WTC11 (cell line): ENCODE results near the gene UBB.
"Not testable (repeated sequence)": the region's sequence is repeated elsewhere in the genome, so short reads cannot be mapped to it uniquely, and the experiment has no call there.

ENCODE experiments used
- CREM ChIP-seq: sonication (generic); formaldehyde crosslinking; IDR thresholded peaks from 2 replicates; pipeline ENCODE4 v1.8.1; 2022; ENCODE audit warnings: mild to moderate bottlenecking, missing genetic modification reagents, moderate library complexity
- FOXK1 ChIP-seq: sonication (generic); formaldehyde crosslinking; IDR thresholded peaks from 2 replicates; pipeline ENCODE4 v1.8.0; 2022; ENCODE audit warnings: mild to moderate bottlenecking, moderate library complexity, missing genetic modification reagents
- SP1 ChIP-seq: sonication (generic); formaldehyde crosslinking; conservative IDR thresholded peaks from 2 replicates; pipeline ENCODE4 v1.8.1; 2022; ENCODE audit warnings: missing genetic modification reagents
- TEAD1 ChIP-seq: sonication (generic); formaldehyde crosslinking; IDR thresholded peaks from 2 replicates; pipeline ENCODE4 v1.8.0; 2022; ENCODE audit warnings: mild to moderate bottlenecking, missing genetic modification reagents
- ZNF317 ChIP-seq: sonication (generic); formaldehyde crosslinking; IDR thresholded peaks from 2 replicates; pipeline ENCODE4 v1.8.1; 2023; ENCODE audit warnings: low read depth, mild to moderate bottlenecking, moderate library complexity, missing genetic modification reagents, borderline replicate concordance
- ZNF416 ChIP-seq: fragments of 250-450 bp; sonication (Bioruptor Pico); IDR thresholded peaks from 2 replicates; pipeline ENCODE4 v1.9.0; 2021; ENCODE audit warnings: mild to moderate bottlenecking, inconsistent platforms
- TF ChIP-seq, protein P1 (sequence below): fragments of 200-600 bp; IDR thresholded peaks from 2 replicates; pipeline ENCODE4 v1.8.0; 2022; ENCODE audit warnings: antibody characterized with exemption
- TF ChIP-seq, protein P2 (sequence below): sonication (generic); formaldehyde crosslinking; IDR thresholded peaks from 2 replicates; pipeline ENCODE4 v1.8.0; 2022; ENCODE audit warnings: mild to moderate bottlenecking, missing genetic modification reagents
- TF ChIP-seq, protein P3 (sequence below): sonication (generic); formaldehyde crosslinking; IDR thresholded peaks from 2 replicates; pipeline ENCODE4 v1.8.1; 2023; ENCODE audit warnings: mild to moderate bottlenecking, missing genetic modification reagents
- TF ChIP-seq, protein P4 (sequence below): sonication (generic); formaldehyde crosslinking; IDR thresholded peaks from 2 replicates; pipeline ENCODE4 v1.8.0; 2022; ENCODE audit warnings: mild to moderate bottlenecking, missing genetic modification reagents
- TF ChIP-seq, protein P5 (sequence below): sonication (generic); formaldehyde crosslinking; IDR thresholded peaks from 2 replicates; pipeline ENCODE4 v1.8.1; 2023; ENCODE audit warnings: mild to moderate bottlenecking, moderate library complexity, missing genetic modification reagents
- TF ChIP-seq, protein P6 (sequence below): sonication (generic); formaldehyde crosslinking; IDR thresholded peaks from 2 replicates; pipeline ENCODE4 v1.8.1; 2023; ENCODE audit warnings: mild to moderate bottlenecking, missing genetic modification reagents, moderate library complexity
- TF ChIP-seq, protein P7 (sequence below): fragments of 250-450 bp; sonication (Bioruptor Pico); IDR thresholded peaks from 2 replicates; pipeline ENCODE4 v1.9.0; 2021; ENCODE audit warnings: mild to moderate bottlenecking, borderline replicate concordance
- TF ChIP-seq, protein P8 (sequence below): fragments of 250-450 bp; sonication (Bioruptor Pico); IDR thresholded peaks from 2 replicates; pipeline ENCODE4 v1.8.0; 2021; ENCODE audit warnings: mild to moderate bottlenecking

DNA sequence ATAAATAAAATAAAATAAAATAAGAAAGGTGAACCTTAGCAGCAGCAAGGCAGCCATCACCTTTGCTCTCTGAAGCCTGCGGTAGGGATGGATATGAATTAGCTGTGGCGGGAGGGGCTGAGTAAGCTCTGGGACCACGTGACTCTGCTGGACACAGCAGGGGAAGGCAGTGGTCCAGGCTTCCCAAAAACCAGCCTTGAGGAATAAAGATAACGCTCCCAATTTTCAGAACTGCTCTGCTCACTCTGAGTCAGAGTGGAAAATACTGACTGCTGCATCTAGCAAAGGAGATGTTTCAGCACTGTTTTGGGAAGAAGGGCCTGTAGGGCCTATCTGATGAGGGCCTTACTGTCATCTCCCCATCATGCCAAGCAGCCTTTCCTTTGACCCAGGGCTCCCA lies 15.0 kb downstream of the UBB start:
- TF ChIP-seq TEAD1 (CRISPR knock-in tag); ZNF317 (CRISPR knock-in tag); FOXK1 (CRISPR knock-in tag); CREM (CRISPR knock-in tag); SP1; ZNF416 (CRISPR knock-in tag): not testable (repeated sequence)
- TF ChIP-seq, protein P1, sequence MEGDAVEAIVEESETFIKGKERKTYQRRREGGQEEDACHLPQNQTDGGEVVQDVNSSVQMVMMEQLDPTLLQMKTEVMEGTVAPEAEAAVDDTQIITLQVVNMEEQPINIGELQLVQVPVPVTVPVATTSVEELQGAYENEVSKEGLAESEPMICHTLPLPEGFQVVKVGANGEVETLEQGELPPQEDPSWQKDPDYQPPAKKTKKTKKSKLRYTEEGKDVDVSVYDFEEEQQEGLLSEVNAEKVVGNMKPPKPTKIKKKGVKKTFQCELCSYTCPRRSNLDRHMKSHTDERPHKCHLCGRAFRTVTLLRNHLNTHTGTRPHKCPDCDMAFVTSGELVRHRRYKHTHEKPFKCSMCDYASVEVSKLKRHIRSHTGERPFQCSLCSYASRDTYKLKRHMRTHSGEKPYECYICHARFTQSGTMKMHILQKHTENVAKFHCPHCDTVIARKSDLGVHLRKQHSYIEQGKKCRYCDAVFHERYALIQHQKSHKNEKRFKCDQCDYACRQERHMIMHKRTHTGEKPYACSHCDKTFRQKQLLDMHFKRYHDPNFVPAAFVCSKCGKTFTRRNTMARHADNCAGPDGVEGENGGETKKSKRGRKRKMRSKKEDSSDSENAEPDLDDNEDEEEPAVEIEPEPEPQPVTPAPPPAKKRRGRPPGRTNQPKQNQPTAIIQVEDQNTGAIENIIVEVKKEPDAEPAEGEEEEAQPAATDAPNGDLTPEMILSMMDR = not testable (repeated sequence)
- TF ChIP-seq, protein P2, sequence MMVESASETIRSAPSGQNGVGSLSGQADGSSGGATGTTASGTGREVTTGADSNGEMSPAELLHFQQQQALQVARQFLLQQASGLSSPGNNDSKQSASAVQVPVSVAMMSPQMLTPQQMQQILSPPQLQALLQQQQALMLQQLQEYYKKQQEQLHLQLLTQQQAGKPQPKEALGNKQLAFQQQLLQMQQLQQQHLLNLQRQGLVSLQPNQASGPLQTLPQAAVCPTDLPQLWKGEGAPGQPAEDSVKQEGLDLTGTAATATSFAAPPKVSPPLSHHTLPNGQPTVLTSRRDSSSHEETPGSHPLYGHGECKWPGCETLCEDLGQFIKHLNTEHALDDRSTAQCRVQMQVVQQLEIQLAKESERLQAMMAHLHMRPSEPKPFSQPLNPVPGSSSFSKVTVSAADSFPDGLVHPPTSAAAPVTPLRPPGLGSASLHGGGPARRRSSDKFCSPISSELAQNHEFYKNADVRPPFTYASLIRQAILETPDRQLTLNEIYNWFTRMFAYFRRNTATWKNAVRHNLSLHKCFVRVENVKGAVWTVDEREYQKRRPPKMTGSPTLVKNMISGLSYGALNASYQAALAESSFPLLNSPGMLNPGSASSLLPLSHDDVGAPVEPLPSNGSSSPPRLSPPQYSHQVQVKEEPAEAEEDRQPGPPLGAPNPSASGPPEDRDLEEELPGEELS (CRISPR knock-in tag) = not testable (repeated sequence)
- TF ChIP-seq, protein P3, sequence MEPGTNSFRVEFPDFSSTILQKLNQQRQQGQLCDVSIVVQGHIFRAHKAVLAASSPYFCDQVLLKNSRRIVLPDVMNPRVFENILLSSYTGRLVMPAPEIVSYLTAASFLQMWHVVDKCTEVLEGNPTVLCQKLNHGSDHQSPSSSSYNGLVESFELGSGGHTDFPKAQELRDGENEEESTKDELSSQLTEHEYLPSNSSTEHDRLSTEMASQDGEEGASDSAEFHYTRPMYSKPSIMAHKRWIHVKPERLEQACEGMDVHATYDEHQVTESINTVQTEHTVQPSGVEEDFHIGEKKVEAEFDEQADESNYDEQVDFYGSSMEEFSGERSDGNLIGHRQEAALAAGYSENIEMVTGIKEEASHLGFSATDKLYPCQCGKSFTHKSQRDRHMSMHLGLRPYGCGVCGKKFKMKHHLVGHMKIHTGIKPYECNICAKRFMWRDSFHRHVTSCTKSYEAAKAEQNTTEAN = not testable (repeated sequence)
- TF ChIP-seq, protein P4, sequence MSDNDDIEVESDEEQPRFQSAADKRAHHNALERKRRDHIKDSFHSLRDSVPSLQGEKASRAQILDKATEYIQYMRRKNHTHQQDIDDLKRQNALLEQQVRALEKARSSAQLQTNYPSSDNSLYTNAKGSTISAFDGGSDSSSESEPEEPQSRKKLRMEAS (CRISPR knock-in tag) = not testable (repeated sequence)
- TF ChIP-seq, protein P5, sequence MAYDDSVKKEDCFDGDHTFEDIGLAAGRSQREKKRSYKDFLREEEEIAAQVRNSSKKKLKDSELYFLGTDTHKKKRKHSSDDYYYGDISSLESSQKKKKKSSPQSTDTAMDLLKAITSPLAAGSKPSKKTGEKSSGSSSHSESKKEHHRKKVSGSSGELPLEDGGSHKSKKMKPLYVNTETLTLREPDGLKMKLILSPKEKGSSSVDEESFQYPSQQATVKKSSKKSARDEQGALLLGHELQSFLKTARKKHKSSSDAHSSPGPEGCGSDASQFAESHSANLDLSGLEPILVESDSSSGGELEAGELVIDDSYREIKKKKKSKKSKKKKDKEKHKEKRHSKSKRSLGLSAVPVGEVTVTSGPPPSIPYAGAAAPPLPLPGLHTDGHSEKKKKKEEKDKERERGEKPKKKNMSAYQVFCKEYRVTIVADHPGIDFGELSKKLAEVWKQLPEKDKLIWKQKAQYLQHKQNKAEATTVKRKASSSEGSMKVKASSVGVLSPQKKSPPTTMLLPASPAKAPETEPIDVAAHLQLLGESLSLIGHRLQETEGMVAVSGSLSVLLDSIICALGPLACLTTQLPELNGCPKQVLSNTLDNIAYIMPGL = not testable (repeated sequence)
- TF ChIP-seq, protein P6, sequence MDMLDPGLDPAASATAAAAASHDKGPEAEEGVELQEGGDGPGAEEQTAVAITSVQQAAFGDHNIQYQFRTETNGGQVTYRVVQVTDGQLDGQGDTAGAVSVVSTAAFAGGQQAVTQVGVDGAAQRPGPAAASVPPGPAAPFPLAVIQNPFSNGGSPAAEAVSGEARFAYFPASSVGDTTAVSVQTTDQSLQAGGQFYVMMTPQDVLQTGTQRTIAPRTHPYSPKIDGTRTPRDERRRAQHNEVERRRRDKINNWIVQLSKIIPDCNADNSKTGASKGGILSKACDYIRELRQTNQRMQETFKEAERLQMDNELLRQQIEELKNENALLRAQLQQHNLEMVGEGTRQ (CRISPR knock-in tag) = peak; percentile 74
- TF ChIP-seq, protein P7, sequence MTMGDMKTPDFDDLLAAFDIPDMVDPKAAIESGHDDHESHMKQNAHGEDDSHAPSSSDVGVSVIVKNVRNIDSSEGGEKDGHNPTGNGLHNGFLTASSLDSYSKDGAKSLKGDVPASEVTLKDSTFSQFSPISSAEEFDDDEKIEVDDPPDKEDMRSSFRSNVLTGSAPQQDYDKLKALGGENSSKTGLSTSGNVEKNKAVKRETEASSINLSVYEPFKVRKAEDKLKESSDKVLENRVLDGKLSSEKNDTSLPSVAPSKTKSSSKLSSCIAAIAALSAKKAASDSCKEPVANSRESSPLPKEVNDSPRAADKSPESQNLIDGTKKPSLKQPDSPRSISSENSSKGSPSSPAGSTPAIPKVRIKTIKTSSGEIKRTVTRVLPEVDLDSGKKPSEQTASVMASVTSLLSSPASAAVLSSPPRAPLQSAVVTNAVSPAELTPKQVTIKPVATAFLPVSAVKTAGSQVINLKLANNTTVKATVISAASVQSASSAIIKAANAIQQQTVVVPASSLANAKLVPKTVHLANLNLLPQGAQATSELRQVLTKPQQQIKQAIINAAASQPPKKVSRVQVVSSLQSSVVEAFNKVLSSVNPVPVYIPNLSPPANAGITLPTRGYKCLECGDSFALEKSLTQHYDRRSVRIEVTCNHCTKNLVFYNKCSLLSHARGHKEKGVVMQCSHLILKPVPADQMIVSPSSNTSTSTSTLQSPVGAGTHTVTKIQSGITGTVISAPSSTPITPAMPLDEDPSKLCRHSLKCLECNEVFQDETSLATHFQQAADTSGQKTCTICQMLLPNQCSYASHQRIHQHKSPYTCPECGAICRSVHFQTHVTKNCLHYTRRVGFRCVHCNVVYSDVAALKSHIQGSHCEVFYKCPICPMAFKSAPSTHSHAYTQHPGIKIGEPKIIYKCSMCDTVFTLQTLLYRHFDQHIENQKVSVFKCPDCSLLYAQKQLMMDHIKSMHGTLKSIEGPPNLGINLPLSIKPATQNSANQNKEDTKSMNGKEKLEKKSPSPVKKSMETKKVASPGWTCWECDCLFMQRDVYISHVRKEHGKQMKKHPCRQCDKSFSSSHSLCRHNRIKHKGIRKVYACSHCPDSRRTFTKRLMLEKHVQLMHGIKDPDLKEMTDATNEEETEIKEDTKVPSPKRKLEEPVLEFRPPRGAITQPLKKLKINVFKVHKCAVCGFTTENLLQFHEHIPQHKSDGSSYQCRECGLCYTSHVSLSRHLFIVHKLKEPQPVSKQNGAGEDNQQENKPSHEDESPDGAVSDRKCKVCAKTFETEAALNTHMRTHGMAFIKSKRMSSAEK = not testable (repeated sequence)
- TF ChIP-seq, protein P8, sequence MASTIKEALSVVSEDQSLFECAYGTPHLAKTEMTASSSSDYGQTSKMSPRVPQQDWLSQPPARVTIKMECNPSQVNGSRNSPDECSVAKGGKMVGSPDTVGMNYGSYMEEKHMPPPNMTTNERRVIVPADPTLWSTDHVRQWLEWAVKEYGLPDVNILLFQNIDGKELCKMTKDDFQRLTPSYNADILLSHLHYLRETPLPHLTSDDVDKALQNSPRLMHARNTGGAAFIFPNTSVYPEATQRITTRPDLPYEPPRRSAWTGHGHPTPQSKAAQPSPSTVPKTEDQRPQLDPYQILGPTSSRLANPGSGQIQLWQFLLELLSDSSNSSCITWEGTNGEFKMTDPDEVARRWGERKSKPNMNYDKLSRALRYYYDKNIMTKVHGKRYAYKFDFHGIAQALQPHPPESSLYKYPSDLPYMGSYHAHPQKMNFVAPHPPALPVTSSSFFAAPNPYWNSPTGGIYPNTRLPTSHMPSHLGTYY (CRISPR knock-in tag) = not testable (repeated sequence)
